Measurements from ENCODE around the gene DNER. TPM values are rescaled to one million over a fixed set of nuclear protein-coding genes. Genes with fewer than 3 reads are reported as not detected.

Gene DNER
- polyA plus RNA-seq, 2 of the 4 experiments (the other 2 are of a cell fraction) = 0.34 to 4.2 TPM

- TF ChIP-seq ELK1 (IDR thresholded peaks at IDR 0.05; ENCODE audit: low read depth, low read length) (no peak), NFE2L2 (conservative IDR thresholded peaks at IDR 0.05; ENCODE audit: low read length) (no peak), HOXA7 (CRISPR knock-in tag; IDR thresholded peaks at IDR 0.05) (no peak), ZNF302 (CRISPR knock-in tag; IDR thresholded peaks at IDR 0.05) (no peak), ZC3H11A (IDR thresholded peaks at IDR 0.05) (no peak), BHLHE40 (IDR thresholded peaks at IDR 0.05; ENCODE audit: low read depth, low read length) (no peak), EHMT2 (IDR thresholded peaks at IDR 0.05; ENCODE audit: low read depth) (no peak), TP53 (CRISPR knock-in tag; IDR thresholded peaks at IDR 0.05) (no peak)
Measured at GRCh38 chr2:229530434-229530833, 183.9 kb downstream of the DNER start (continued).

DNA sequence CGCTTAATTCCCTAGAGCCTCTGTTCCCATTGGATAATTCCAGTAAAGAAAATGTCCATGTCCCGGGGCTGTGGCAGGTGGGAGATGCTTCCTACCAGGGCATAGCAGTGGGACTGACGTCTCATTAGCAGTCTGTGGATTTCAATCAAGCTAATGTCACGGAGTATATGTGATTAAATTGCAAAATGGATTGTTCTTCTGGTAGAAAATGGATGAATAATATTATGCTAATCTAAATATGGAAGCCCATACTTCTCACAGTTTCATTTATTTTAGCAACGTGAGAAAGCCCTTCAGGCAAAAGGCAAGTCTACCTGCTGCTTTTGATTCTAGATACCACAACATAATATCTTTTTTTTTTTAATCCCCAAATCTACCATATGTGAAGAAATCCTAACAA lies 185.5 kb downstream of the DNER start:
- TF ChIP-seq HEYL (CRISPR knock-in tag; IDR thresholded peaks at IDR 0.05) (no peak), ZFP36 (IDR thresholded peaks at IDR 0.05; ENCODE audit: borderline replicate concordance, partially characterized antibody) (no peak), HOXA7 (CRISPR knock-in tag; IDR thresholded peaks at IDR 0.05) (no peak), CEBPB (IDR thresholded peaks at IDR 0.05) (no peak), JUN (IDR thresholded peaks at IDR 0.05) (no peak), HOXB13 (CRISPR knock-in tag; IDR thresholded peaks at IDR 0.05; ENCODE audit: low read depth) (no peak), ESRRA (IDR thresholded peaks at IDR 0.05; ENCODE audit: borderline replicate concordance, low read length) (no peak), EP300 (IDR thresholded peaks at IDR 0.05) (no peak), KDM1A (IDR thresholded peaks at IDR 0.05; ENCODE audit: low read depth) (no peak), NPAS2 (CRISPR knock-in tag; IDR thresholded peaks at IDR 0.05; ENCODE audit: borderline replicate concordance) (no peak), PHF8 (IDR thresholded peaks at IDR 0.05; ENCODE audit: borderline replicate concordance, low read depth) (no peak), CBX2 (IDR thresholded peaks at IDR 0.05; ENCODE audit: borderline replicate concordance, low read depth) (no peak), JUNB (IDR thresholded peaks at IDR 0.05) (no peak), USF2 (IDR thresholded peaks at IDR 0.05) (no peak), HOXB5 (CRISPR knock-in tag; IDR thresholded peaks at IDR 0.05) (no peak), RAD21 (conservative IDR thresholded peaks at IDR 0.05 in 1 of 2, IDR thresholded peaks at IDR 0.05 in 1 of 2) (no peak), KDM5A (IDR thresholded peaks at IDR 0.05) (no peak), EHMT2 (IDR thresholded peaks at IDR 0.05; ENCODE audit: low read depth) (no peak), HMGXB4 (CRISPR knock-in tag; IDR thresholded peaks at IDR 0.05; ENCODE audit: borderline replicate concordance) (no peak)
- ChIA-PET POLR2A (no interaction called here), CTCF (interaction anchor here (1.3 kb wide), 1 partner anchor 113 kb away, joined by 3 read pairs; no protein-coding TSS in a partner anchor)
- Histone ChIP-seq H3K27ac (no peak overlapping the region), H3K4me2 (no peak overlapping the region), H3K4me3 (no peak overlapping the region), H3K4me1 (no peaks in the 10 kb centered on the region), H3K9me3 (0 out of 3 replicates have a peak, but pooled peaks cover 6% of the 10 kb centered on the region)
- DNase-seq (ENCODE audit: low read depth in 1 of 2, low spot score in 1 of 2) = no peak
- FAIRE-seq = no peak
- ATAC-seq = no peak
- WGBS (ENCODE audit: missing lambda C conversion rate) = 31% methylated on average over 5 of the region's 5 CpGs
